Mucosa of gallbladder (tissue), 1 donor: ENCODE results near the gene STAT3. TPM values are rescaled to one million over a fixed set of nuclear protein-coding genes. Genes with fewer than 3 reads are reported as not detected.
"Not testable (repeated sequence)": the region's sequence is repeated elsewhere in the genome, so short reads cannot be mapped to it uniquely, and the experiment has no call there.

Experiments
- DNase-seq: peaks from one replicate; pipeline ENCODE4 v3.0.0-alpha.2; 2020; ENCODE audit warnings: low spot score
- total RNA-seq: library from RNA; stranded (reverse); gene quantifications from one replicate; pipeline ENCODE4 v1.2.1, GENCODE V29; 2021
- donor health status: DM: no; HTN: no; CAD: no.

STAT3 gene
- total RNA-seq, 1 donor from 2014 or later, result 140 TPM

DNA sequence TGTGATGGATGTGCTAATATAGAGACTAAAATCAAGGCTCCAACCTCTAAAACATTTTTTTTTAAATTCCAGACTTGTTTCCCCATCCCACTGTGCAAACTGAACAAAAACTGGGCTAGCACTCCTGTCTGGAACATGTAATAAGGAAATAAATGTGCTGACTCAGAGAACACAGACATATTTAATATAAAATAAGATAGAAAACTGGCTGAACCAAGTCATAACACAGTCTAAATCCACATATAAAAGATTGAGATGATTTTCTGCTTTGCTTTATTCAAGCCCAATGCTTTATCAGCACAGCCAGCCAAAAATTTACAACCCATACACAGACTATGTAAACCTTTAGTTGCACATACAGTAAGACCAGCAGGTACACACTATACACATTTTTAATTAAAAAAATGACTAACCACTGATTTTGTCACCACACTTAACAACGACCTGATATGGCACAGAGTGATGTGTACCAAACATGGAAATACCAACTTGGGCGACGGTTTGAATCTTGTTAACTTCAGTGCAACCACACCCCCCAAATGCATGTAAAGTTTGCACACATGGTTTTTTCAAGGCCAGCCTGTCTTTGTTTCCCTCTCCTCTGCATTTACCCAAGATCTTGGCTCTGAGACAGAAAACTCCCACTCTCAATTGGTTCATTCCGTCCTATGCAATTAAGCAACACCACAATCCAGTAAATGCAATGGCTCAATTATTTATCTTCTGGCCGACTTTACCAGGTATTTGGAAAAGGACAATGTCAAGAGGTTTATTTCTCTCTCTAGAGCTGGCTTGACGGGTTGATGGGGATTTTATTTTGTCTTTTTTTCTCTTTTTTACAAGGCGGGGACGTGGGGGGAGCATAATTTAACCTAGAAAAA is 1.2 kb downstream of the STAT3 start:
- DNase-seq, result no peak

DNA sequence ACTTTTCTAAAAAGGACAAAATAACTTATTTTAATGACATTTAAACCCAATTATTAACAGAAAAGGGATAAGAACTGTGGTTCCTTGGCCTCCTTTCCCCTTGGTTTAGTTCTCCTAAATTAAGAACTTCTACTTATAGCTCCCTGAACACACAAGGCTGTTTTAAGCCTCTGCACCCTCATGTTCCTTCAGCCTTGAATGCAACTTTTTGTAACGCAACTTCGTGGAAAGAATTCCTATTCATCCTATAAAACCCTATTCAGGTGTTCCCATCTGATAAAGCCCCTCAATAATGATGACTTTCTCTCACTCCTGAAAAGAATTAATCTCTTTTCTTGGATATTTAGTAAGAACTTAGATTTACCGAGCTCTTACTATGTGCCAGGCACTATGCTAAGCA is 6.3 kb downstream of the STAT3 start:
- no peak for DNase-seq

DNA sequence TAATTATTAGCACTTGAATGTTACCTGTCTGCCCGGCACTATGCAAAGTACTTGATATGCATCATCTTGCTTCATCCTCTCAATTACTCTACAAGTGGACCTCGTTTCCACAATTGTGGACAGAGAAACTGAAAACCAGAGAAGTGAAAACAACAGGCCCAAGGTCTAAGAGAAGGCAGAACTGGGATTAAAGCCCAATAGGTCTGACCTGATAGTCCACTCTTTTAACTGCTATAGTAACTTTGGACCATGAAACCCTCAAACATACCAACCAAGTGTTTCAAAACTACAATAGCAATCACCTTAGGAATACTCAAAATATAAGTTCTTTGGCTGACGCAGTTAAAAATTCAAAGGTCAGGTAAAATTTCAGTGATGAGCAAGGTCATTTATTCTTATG is 7.3 kb downstream of the STAT3 start:
- DNase-seq, result no peak

DNA sequence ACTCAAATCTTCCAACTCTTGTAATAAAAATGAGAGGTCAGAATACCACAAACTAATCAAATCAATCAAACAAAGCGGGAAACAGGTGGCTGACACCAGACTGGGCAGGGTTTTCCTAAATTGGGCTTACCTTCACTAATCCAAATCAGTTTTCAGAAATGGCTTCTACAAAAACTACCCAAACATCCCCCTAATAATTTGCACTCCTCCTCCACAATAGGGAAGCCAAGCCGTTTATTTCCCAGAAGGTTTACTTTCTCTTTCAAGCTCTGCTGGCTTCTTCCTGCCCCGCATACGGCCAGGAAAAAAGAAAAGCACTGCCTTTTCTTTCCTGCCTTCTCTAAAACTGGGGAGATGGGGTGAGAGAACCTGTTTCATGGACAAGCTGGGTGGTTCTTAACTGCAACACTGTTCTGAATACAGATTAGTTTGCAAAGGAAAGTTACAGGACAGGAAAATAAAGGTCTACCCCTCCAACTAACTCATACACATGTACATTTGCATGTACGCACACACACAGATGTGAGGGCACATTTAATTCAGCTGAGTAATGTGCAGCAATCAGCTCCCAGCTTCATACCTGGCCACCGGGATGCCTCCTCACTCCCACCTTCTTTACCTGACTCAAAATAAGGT is 9.2 kb downstream of the STAT3 start:
- no peak for DNase-seq

DNA sequence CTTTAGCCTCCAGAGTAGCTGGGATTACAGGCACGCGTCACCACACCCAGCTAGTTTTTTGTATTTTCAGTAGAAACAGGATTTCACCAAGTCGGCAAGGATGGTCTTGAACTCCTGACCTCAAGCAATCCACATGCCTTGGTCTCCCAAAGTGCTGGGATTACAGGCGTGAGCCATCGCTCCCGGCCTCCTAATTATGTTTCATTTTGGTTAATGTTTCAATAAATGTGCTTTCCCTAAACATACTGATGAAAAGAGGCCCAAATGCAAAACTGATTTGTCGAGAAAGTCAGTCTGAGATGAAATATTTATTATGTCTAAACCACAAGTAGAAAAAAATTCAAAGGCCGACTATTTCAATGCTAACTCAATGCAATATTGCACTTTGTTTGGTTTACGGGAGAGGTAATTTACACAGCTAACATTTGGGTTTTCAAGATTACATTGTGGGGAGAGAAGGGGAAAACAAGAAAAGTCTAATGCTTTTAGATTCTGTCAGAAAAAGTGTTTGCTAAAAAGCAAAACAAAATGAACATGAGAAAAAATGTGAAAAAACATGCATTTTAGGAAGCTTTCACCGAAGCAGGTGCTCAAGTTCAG is 9.8 kb downstream of the STAT3 start:
- no peak for DNase-seq

DNA sequence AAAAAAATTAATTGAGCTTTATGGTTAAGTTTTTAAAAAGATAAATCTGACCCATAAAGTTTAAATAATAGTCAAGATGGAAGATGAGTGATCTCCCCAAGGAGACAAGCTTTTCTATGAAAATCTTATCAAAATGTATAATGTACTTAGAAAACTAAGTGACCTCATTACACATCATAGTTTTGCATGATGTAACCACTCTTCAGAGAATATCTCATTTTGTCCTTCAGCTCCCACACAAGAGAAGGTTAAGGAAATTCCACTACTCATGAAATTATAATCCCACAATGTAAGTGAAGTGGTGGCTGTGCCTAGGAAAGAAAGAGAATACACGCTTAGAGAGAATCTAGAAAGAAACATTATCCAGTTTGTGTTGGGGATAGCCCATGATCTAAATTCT is 14.3 kb downstream of the STAT3 start:
- no peak for DNase-seq

DNA sequence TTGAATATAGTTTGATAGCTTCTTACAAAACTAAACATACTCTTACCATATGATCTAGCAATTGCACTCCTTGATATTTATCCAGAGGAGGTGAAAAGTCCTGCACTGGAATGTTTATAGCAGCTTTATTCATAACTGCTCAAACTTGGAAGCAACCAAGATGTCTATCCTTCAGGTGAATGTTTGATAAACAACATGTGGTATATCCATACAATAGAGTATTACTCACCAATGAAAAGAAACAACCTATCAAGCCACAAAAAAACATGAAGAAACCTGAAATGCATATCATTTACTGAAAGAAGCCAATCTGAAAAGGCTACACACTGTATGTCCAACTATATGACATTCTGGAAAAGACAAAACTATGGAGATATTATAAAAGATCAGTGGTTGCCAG is 16.1 kb downstream of the STAT3 start:
- DNase-seq, result no peak

DNA sequence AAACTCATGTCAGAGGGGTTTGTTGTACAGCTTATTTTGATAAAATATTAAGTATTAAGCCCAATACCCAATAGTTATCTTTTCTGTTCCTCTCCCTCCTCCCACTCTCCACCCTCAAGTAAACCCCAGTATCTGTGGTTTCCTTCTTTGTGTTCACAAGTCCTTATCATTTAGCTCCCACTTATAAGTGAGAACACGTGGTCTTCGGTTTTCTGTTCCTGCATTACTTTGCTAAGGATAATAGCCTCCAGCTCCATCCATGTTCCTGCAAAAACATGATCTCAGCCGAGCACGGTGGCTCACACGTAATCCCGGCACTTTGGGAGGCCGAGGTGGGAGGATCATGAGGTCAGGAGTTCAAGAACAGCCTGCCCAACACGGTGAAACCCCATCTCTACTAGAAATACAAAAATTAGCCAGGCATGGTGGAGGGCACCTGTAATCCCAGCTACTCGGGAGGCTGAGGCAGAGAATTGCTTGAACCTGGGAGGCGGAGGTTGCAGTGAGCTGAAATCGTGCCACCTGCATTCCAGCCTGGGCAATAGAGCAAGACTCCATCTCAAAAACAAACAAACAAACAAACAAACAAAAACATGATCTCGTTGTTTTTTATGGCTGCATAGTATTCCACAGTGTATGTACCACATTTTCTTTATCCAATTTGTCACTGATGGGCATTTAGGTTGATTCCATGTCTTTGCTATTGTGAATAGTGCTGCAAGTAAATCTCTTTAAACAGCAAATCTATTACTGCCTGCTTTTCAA is 19.3 kb downstream of the STAT3 start:
- DNase-seq, result not testable (repeated sequence)

DNA sequence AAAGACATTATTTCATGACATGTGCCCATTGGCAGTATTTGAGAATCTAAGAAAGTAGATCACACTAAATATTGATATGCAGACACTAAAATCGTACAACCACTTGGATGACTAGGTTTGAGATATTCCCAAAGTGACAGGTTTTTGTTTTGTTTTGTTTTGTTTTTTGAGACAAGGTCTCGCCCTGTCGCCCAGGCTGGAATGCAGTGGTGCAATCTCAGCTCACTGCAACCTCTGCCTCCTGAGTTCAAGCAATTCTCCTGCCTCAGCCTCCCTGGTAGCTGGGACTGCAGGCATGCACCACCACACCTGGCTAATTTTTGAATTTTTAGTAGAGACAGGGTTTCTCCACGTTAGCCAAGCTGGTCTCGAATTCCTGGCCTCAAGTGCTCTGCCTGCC is 19.9 kb downstream of the STAT3 start:
- DNase-seq, result not testable (repeated sequence)

DNA sequence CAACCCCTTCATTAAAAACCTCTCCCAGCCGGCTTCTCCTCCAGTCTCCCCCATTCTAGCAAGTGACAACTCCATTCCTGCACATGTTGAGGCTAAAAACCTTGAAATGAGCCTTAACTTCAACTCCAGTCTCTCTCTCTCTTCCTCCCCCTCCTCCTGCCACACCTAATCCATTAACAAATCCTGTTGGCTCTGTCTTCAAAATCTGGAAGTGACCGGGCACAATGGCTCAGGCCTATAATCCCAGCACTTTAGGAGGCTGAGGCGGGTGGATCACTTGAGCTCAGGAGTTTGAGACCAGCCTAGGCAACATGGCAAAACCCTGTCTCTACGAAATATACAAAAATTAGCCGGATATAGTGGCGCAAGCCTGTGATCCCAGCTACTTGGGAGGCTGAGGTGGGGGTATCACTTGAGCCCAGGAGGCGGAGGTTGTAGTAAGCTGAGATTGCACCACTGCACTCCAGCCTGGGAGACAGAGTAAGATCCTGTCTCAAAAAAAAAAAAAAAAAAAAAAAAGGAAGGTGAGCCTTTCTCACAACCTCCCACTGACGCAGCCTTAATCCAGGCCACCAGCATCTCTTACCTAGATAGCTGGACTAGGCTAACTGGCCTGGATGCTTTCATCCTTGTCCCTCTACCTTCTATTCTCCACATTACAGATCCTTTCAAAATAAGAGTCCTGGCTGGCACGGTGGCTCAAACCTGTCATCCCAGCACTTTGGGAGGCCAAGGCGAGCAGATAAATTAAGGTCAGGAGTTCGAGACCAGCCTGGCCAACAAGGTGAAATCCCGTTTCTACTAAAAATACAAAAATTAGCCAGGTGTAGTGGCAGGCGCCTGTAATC is 21.8 kb downstream of the STAT3 start:
- not testable (repeated sequence) for DNase-seq

DNA sequence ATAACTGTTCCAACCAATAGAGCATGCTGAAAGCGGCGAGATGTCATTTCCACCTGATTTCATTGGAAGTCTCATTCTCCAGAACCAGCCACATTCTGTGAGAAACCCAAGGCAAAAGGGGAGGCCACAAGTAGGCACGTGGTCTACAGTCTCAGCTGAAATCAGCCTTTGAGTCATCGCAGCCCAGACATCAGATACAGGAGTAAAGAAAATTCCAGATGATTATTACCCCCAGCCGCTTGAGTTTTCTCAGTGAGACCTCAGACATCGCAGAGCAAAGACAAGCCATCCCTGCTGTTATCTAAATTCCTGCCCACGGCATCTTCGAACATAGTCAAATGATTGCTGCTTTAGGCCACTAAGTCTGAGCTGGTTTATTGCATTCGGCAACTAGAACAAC is 23.1 kb downstream of the STAT3 start:
- DNase-seq, result no peak

DNA sequence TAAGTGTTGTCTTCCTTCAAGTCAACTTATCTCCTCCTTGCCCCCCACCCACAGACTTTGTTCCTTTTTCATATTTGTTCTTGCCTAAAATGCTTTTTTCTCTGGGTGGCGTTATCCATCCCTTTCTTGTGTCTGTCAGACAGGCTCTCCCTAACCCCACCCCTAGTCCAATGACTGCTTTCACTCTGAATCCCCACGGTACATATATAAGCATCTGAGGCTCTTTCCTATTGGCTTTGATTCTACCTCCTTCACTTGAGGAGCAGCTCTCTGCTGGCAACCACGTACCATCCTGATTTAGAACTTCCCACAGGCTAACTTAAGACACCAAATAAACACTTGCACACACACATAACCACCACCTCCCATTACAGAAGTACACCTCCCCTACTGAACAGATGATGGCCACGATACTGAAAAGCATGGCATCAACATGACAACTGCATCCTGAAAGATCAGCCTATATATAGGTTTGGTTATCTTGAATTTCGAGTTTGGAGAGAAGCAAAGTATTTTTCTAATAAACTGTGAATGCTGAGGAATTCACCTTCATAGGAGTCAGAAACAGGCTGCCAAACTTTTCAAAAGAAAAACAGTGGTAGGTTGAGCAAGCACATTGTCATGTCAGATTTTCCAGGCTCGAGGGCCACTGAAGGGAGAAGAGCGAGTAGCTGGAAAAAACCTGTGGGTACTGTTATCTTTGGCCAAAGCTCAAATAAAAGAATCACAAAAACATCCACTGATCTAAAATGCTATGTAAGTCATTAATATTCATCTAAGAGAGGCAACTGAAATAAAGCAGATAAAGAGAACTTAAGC is 24.3 kb downstream of the STAT3 start:
- no peak for DNase-seq

DNA sequence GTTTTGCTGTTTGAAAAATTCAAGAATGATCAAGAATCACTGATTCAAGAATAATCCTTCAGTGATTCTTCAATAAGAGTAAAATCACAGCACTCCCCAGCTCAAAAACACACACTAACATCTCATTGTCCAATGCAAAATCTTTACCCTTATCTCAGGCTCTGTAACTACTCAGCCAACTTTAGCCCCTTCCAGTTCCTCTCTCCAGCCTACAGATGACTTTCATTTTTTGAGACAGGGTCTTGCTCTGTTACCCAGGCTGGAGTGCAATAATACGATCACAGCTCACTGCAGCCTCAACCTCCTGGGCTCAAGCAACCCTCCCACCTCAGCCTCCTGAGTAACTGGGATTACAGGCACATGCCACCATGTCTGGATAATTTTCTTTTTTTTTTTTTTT is 25.0 kb downstream of the STAT3 start:
- DNase-seq, result no peak

DNA sequence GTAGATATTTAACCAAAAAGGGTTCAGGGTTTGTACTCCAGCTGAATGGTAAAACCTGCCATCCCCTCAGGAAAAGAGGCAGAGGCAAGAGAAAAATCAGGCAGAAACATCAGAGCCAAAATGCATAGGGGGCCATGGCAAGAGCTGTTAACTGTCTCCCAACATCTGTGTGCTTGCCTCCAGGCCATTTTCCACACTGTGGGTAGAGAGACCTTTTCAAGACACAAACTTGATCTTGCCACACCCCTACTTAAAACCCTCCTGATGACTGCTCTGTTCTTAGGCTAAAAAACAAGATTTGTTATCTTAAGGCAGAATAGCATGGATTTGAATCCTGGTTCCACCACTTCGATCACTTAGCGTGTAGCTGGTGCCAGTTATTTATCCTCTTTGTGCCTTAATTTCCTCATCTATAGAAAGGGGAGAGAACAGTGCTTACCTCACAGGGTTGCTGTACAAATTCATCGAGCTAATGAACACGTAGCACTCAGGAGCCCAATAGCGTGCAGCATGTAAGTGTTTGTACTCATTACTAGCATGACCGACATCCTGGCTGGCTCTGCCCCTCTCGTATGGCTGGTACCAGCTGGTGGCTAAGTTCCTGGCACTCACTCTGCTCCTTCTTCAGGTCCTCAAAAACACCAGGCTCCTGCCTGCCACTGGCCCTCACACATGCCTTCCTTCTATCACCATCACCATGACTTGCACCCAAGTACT is 25.8 kb downstream of the STAT3 start:
- no peak for DNase-seq

DNA sequence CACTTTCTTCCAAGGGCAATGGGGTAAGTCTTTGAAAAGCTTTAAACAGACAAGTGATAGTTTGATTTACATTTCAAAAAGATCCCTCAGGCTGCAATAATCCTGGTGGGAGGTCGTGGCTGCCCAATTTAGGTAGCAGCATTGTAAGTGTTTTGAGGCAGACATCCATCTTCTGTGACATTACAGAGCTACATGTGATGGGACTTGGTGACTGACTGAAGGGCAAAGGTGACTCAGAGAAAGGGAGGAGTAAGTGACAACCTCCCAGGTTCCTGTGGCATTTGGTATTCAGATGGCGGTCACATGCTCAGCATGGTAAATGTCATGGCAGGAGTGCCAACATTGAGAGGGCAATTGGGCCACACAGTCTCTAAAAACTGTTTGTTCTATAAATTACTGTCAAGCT is 26.5 kb downstream of the STAT3 start:
- no peak for DNase-seq

DNA sequence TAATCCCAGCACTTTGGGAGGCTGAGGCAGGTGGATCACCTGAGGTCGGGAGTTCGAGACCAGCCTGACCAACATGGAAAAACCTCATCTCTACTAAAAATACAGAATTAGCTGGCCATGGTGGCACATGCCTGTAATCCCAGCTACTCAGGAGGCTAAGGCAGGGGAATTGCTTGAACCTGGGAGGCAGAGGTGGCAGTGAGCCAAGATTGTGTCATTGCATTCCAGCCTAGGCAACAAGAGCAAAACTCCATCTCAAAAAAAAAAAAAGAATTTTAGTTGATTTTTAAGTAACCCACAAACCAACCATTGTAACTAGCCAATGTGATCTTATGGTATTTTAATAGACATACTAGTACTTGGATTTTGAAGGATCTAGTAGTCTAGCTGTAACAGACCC is 27.9 kb downstream of the STAT3 start:
- DNase-seq, result not testable (repeated sequence)

DNA sequence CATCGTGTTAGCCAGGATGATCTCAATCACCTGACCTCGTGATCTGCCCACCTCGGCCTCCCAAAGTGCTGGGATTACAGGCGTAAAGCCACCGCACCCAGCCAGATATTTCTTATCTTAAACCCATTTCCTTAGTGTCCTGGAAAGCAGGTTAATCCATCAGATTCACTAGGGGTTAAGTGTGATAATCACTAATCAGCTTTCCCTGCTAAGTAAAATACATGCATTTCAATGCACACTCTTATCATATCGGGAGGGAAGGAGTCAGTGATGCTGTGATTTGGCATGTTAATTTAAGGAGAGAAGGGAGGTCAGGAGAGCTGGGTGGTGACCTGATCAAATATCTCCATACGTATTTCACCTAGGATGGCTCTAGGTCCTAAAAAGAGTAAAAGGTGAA is 29.1 kb downstream of the STAT3 start:
- no peak for DNase-seq

DNA sequence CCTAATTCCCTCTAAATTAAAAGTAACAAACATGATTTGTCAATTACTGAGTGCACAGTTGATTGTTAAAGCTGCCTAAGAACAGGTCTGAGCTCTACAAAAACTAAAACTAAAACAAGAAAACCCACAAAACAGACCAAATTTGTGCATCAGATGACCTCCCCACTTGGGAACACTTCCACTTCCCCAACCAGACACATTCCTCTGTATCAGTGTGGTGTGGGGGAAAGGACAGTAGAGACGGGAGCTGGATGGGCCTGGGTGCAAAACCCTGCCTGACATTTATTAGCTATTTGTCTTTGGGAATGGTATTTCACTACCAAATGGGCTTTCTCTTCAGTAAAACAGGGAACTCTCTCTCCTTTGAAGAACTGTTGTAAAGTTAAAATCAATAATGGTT is 29.8 kb downstream of the STAT3 start:
- DNase-seq, result no peak

DNA sequence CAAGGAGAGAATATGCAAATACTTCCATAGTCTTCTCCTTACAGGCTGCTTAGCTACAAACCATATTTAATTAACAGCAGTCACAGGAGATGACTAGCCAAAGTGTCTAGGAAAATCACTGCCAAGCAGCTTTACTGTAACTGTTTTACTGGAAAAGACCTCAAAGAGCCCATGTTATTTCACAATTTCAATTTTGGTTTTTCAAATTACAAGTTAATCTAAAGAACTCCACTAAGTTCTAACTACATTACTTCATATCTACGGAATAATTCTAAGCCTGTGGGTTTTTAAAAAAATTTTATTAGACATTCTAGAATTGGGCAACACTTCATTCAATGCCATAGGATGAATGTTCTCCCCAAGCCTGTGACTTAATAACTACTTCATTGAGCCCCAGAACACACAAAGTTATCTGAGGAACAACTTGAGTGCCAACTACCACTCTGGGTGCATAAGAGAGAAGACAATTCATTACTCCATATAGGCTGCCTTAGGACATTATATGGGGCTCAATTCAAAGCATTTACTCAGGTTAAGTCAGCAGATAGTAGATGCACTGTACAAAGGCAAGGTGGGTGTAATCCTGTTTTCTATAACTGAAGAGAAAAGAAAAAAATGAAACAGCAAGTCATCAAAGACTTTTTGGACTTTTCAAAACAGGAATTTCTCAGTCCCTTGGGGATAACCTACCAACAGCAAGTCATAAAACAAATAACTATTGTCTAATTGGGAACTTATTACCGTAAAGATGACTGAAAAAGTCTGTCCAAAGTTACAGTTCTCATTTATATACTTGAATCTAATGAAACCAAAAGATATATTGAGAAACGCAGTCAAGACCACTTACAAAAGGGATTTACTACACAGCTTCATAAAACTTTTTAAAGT is 33.0 kb downstream of the STAT3 start:
- no peak for DNase-seq
